Fibroblast of pulmonary artery (primary cell): ENCODE measurements around the gene TAF10.

ENCODE experiments used
- DNase-seq: peaks from one replicate; pipeline ENCODE4 v3.0.0-alpha.2; 2010; ENCODE audit warnings: low read depth
- H3K4me3 ChIP-seq: replicated peaks from 2 replicates; pipeline ENCODE4 v1.5.1; 2011; ENCODE audit warnings: low read depth, mild to moderate bottlenecking, control low read depth, low read length, moderate library complexity
- TF ChIP-seq, protein P1 (sequence below): IDR thresholded peaks from 2 replicates; pipeline ENCODE4 v1.5.1; 2011; ENCODE audit warnings: mild to moderate bottlenecking, control low read depth, low read length, inconsistent platforms; ENCODE audit errors: missing control alignments

Gene TAF10

DNA sequence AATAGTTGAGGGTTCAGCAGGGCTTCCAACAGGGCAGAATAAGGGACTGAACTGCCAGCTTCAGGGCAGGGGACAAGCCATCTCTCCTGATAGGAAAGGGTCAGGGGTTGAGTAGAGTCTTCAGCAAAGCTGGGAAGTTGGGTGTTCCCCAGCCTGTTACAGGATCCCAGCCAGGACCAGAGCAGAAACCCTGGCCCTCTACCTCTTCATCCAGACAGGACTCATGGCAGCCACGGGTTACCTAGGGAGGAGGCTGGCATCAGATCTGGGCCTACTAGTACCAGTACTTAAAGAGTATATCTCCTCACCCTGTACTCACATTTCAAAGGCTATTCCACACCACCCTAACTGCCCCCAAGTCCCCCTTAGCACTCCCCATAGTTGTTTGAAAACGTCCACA lies 2.4 kb upstream of the TAF10 start:
- DNase-seq = no peak
- no peak overlapping the region for H3K4me3 ChIP-seq

GRCh38 chr11:6613496-6613895 lies 1.5 kb upstream of the TAF10 start:
- DNase-seq = no peak
- TF ChIP-seq, protein P1, sequence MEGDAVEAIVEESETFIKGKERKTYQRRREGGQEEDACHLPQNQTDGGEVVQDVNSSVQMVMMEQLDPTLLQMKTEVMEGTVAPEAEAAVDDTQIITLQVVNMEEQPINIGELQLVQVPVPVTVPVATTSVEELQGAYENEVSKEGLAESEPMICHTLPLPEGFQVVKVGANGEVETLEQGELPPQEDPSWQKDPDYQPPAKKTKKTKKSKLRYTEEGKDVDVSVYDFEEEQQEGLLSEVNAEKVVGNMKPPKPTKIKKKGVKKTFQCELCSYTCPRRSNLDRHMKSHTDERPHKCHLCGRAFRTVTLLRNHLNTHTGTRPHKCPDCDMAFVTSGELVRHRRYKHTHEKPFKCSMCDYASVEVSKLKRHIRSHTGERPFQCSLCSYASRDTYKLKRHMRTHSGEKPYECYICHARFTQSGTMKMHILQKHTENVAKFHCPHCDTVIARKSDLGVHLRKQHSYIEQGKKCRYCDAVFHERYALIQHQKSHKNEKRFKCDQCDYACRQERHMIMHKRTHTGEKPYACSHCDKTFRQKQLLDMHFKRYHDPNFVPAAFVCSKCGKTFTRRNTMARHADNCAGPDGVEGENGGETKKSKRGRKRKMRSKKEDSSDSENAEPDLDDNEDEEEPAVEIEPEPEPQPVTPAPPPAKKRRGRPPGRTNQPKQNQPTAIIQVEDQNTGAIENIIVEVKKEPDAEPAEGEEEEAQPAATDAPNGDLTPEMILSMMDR = no peak
- H3K4me3 ChIP-seq = no peak overlapping the region

More for the DNA sequence above, 2.4 kb upstream of the TAF10 start:
- TF ChIP-seq, protein P1 = no peak

GRCh38 chr11:6611963-6612212 lies 128 bp downstream of the TAF10 start:
- TF ChIP-seq, protein P1 = no peak
- no peak for DNase-seq
- peak overlapping the region; percentile 66 for H3K4me3 ChIP-seq

GRCh38 chr11:6611092-6611962 lies 689 bp downstream of the TAF10 start:
- H3K4me3 ChIP-seq = peak overlapping the region; percentile 66
- peak; percentile 31 for DNase-seq
- TF ChIP-seq, protein P1 = no peak

- peak overlapping the region; percentile 66 for H3K4me3 ChIP-seq
- no peak for DNase-seq
- TF ChIP-seq, protein P1 = no peak
Measured at GRCh38 chr11:6610591-6610990, 1.4 kb downstream of the TAF10 start.

DNA sequence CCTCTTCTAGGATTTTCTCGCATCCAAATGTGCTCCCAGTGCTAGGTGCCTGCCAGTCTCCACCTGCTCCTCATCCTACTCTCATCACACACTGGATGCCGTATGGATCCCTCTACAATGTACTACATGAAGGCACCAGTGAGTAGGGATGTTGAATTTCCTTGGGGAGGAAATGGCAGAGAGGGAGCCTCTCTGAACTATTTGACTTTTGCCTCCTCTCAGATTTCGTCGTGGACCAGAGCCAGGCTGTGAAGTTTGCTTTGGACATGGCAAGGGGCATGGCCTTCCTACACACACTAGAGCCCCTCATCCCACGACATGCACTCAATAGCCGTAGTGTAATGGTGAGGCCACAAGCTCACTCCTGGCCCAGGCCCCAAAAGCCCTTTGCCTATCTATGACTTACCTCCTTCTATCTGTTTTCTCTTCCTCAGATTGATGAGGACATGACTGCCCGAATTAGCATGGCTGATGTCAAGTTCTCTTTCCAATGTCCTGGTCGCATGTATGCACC lies 2.5 kb downstream of the TAF10 start:
- no peak for DNase-seq
- H3K4me3 ChIP-seq = no peak overlapping the region
- TF ChIP-seq, protein P1 = no peak
